Measurements from ENCODE around the gene ARHGAP15. TPM values are rescaled to one million over a fixed set of nuclear protein-coding genes. Genes with fewer than 3 reads are reported as not detected.

The ARHGAP15 gene
- total RNA-seq, 1 experiment from 2014 or later: 0.41 TPM

DNA sequence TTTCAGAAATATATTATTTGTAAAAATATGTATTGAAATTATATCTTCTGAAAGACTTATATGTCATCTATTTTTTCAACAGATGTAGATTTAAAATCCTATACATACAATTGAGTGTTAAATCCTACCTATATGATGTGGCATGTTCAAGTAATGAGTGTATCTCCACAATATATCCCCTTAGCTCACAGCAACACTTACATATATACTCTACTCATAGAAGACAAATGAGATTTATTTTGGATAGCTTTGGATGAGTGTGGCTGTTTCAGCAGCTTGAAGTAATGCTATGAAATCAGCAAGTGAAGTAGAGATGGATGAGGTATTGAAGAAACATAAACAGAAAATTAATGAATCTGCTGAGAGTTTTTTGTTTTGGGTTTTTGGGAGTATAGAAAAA lies 263.1 kb downstream of the ARHGAP15 start:
- DNase-seq (ENCODE audit: low read depth, low spot score): no peak
- Histone ChIP-seq H3K4me1 (ENCODE audit: control insufficient read depth, insufficient read depth, low read length) (no peaks in the 10 kb centered on the region), H3K27ac (ENCODE audit: low read length) (no peak overlapping the region), H3K4me3 (ENCODE audit: low read depth in 2 of 2, low read length in 2 of 2) (no peak overlapping the region), H3K36me3 (ENCODE audit: control insufficient read depth, insufficient read depth, low read length) (no peaks in the 10 kb centered on the region), H3K27me3 (ENCODE audit: control insufficient read depth, insufficient read depth, low read length) (no peaks in the 10 kb centered on the region), H3K9me3 (ENCODE audit: control insufficient read depth, insufficient read depth, low read depth, low read length) (no peaks in the 10 kb centered on the region)
- POLR2A ChIA-PET: no interaction called here
- TF ChIP-seq POLR2AphosphoS5 (IDR thresholded peaks at IDR 0.05; ENCODE audit: low read depth, low read length): no peak
- TF ChIP-seq, protein P1, sequence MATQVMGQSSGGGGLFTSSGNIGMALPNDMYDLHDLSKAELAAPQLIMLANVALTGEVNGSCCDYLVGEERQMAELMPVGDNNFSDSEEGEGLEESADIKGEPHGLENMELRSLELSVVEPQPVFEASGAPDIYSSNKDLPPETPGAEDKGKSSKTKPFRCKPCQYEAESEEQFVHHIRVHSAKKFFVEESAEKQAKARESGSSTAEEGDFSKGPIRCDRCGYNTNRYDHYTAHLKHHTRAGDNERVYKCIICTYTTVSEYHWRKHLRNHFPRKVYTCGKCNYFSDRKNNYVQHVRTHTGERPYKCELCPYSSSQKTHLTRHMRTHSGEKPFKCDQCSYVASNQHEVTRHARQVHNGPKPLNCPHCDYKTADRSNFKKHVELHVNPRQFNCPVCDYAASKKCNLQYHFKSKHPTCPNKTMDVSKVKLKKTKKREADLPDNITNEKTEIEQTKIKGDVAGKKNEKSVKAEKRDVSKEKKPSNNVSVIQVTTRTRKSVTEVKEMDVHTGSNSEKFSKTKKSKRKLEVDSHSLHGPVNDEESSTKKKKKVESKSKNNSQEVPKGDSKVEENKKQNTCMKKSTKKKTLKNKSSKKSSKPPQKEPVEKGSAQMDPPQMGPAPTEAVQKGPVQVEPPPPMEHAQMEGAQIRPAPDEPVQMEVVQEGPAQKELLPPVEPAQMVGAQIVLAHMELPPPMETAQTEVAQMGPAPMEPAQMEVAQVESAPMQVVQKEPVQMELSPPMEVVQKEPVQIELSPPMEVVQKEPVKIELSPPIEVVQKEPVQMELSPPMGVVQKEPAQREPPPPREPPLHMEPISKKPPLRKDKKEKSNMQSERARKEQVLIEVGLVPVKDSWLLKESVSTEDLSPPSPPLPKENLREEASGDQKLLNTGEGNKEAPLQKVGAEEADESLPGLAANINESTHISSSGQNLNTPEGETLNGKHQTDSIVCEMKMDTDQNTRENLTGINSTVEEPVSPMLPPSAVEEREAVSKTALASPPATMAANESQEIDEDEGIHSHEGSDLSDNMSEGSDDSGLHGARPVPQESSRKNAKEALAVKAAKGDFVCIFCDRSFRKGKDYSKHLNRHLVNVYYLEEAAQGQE (IDR thresholded peaks at IDR 0.05; ENCODE audit: insufficient read depth in 1 of 2, low read depth in 2 of 2, low read length in 1 of 2): no peak
- TF ChIP-seq, protein P2, sequence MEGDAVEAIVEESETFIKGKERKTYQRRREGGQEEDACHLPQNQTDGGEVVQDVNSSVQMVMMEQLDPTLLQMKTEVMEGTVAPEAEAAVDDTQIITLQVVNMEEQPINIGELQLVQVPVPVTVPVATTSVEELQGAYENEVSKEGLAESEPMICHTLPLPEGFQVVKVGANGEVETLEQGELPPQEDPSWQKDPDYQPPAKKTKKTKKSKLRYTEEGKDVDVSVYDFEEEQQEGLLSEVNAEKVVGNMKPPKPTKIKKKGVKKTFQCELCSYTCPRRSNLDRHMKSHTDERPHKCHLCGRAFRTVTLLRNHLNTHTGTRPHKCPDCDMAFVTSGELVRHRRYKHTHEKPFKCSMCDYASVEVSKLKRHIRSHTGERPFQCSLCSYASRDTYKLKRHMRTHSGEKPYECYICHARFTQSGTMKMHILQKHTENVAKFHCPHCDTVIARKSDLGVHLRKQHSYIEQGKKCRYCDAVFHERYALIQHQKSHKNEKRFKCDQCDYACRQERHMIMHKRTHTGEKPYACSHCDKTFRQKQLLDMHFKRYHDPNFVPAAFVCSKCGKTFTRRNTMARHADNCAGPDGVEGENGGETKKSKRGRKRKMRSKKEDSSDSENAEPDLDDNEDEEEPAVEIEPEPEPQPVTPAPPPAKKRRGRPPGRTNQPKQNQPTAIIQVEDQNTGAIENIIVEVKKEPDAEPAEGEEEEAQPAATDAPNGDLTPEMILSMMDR (IDR thresholded peaks at IDR 0.05): no peak
- no peak for TF ChIP-seq TCF7L2 (IDR thresholded peaks at IDR 0.05; ENCODE audit: low read depth, low read length)
- no peak for TF ChIP-seq SIN3A (IDR thresholded peaks at IDR 0.05; ENCODE audit: borderline replicate concordance, insufficient read depth, low read depth, low read length)
- CTCF ChIA-PET: no interaction called here
- intact Hi-C loops (cut with micrococcal nuclease; ENCODE audit: unreplicated experiment) (no loop called here), in situ Hi-C loops (cut with HindIII; ENCODE audit: low pct_unique_long_range_greater_than_20kb, low sequenced_read_pairs) (no loop called here)
- ATAC-seq: no peak
- no TSS peak for BruUV-seq (replicated peaks)

DNA sequence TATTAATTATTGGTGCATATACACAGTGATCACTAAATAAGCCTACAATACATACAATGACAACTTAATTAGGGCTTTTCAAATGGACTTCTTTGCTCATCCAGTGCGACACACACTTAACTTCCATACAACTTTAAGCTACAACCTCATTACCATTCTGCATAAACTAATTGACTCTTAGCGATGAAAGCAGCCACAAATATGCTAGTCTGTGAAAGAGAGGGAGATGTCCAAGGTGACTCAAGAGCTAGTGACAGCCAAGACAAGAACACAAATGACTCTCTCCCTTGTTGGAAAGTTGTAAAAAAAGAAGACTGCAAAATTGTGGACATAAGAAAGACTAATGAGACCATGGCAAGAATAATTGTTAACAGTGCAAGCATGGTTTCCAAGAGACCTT lies 264.8 kb downstream of the ARHGAP15 start:
- in situ Hi-C loops (cut with HindIII; ENCODE audit: low pct_unique_long_range_greater_than_20kb, low sequenced_read_pairs): no loop called here
- no TSS peak for BruUV-seq (replicated peaks)
- no peak overlapping the region for H3K4me3 ChIP-seq (ENCODE audit: low read depth in 2 of 2, low read length in 2 of 2)
- H3K27ac ChIP-seq (ENCODE audit: low read length): no peak overlapping the region
- TF ChIP-seq, protein P2 (IDR thresholded peaks at IDR 0.05): no peak
- TF ChIP-seq POLR2AphosphoS5 (IDR thresholded peaks at IDR 0.05; ENCODE audit: low read depth, low read length) (no peak), TCF7L2 (IDR thresholded peaks at IDR 0.05; ENCODE audit: low read depth, low read length) (no peak), SIN3A (IDR thresholded peaks at IDR 0.05; ENCODE audit: borderline replicate concordance, insufficient read depth, low read depth, low read length) (no peak)
- TF ChIP-seq, protein P1 (IDR thresholded peaks at IDR 0.05; ENCODE audit: insufficient read depth in 1 of 2, low read depth in 2 of 2, low read length in 1 of 2): no peak
- no peak for ATAC-seq
- no peaks in the 10 kb centered on the region for H3K27me3 ChIP-seq (ENCODE audit: control insufficient read depth, insufficient read depth, low read length)
- ChIA-PET CTCF (no interaction called here), POLR2A (no interaction called here)
- no peak for DNase-seq (ENCODE audit: low read depth, low spot score)
- H3K4me1 ChIP-seq (ENCODE audit: control insufficient read depth, insufficient read depth, low read length): no peaks in the 10 kb centered on the region
- intact Hi-C loops (cut with micrococcal nuclease; ENCODE audit: unreplicated experiment): no loop called here
- H3K36me3 ChIP-seq (ENCODE audit: control insufficient read depth, insufficient read depth, low read length): no peaks in the 10 kb centered on the region
- no peaks in the 10 kb centered on the region for H3K9me3 ChIP-seq (ENCODE audit: control insufficient read depth, insufficient read depth, low read depth, low read length)
